Activated CD4-positive, alpha-beta T cell treated with anti-CD3 and anti-CD28 coated beads for 36 hours (primary cell): Measurements from ENCODE around the gene SPOP. TPM values are rescaled to one million over a fixed set of nuclear protein-coding genes. Genes with fewer than 3 reads are reported as not detected.

Experiments
- ATAC-seq: fragments of 200-7000 bp; cut with Tn5 transposase; one replicate; pipeline ENCODE4 v1.10.0; 2021; ENCODE audit warnings: mild to moderate bottlenecking, moderate library complexity
- CTCF ChIA-PET: fragments of 350-600 bp; sonication (Branson Sonifier 250); formaldehyde crosslinking; loops from one replicate; lab custom pipeline; 2021; ENCODE audit warnings: antibody characterized with exemption; lab: Charles Lee
- POLR2A ChIA-PET: fragments of 350-600 bp; sonication (Branson Sonifier 250); formaldehyde crosslinking; loops from one replicate; lab custom pipeline; 2021; ENCODE audit warnings: antibody characterized with exemption, inconsistent platforms; lab: Charles Lee
- DNase-seq: peaks from one replicate; pipeline ENCODE4 v3.0.0-alpha.2; 2020
- H3K27ac Mint-ChIP-seq: one replicate; pipeline ENCODE4 v1.8.0; 2021; ENCODE audit warnings: mixed read lengths
- H3K27me3 Mint-ChIP-seq: one replicate; pipeline ENCODE4 v1.8.0; 2021; ENCODE audit warnings: mixed read lengths
- H3K36me3 Mint-ChIP-seq: one replicate; pipeline ENCODE4 v1.8.0; 2021; ENCODE audit warnings: low read depth, mixed read lengths
- H3K4me1 Mint-ChIP-seq: one replicate; pipeline ENCODE4 v1.8.0; 2021; ENCODE audit warnings: mixed read lengths
- H3K4me3 Mint-ChIP-seq: one replicate; pipeline ENCODE4 v1.8.0; 2021; ENCODE audit warnings: mild to moderate bottlenecking, moderate library complexity, mixed read lengths
- H3K9me3 Mint-ChIP-seq: one replicate; pipeline ENCODE4 v1.8.0; 2021; ENCODE audit warnings: low read depth, mixed read lengths
- intact Hi-C, 2 experiments: fragments of 100-400 bp; cut with DNase I in 1 of 2; cut with micrococcal nuclease in 1 of 2; formaldehyde crosslinking; loops; one replicate each; pipeline versions ENCODE4 v1.14.2 to v1.15.1; 2022 to 2024; cut with DNase I, micrococcal nuclease
- total RNA-seq, 2 experiments: library from RNA; stranded (reverse); gene quantifications; one replicate each; pipeline ENCODE4 v1.2.3, GENCODE V29; 2021

The SPOP gene
- total RNA-seq, 2 experiments from 2014 or later = 57.0 to 64.6 TPM

GRCh38 chr17:49618028-49618611, 59.8 kb downstream of the SPOP start:
- peak; percentile 19 for DNase-seq
- Mint-ChIP-seq H3K27me3 (no peaks in the 10 kb centered on the region), H3K9me3 (no peaks in the 10 kb centered on the region), H3K27ac (peak overlapping the region; percentile 45), H3K36me3 (peaks cover 55% of the 10 kb centered on the region), H3K4me3 (no peak overlapping the region), H3K4me1 (peaks cover 36% of the 10 kb centered on the region)
- ATAC-seq = peak; percentile 87
- intact Hi-C loops = loop anchor here in 1 of 2 experiments (2.0 kb wide), 1 partner anchor 29 kb away; no protein-coding TSS in a partner anchor
- ChIA-PET POLR2A (interaction anchor here (0.7 to 1.3 kb wide), 2 partner anchors 29 to 146 kb away, joined by 3 to 6 read pairs; no protein-coding TSS in a partner anchor), CTCF (interaction anchor here (0.6 to 1.7 kb wide), 12 partner anchors 10 to 288 kb away, joined by 3 to 7 read pairs (median 4); partner anchors contain the start of gene NXPH3)

DNA sequence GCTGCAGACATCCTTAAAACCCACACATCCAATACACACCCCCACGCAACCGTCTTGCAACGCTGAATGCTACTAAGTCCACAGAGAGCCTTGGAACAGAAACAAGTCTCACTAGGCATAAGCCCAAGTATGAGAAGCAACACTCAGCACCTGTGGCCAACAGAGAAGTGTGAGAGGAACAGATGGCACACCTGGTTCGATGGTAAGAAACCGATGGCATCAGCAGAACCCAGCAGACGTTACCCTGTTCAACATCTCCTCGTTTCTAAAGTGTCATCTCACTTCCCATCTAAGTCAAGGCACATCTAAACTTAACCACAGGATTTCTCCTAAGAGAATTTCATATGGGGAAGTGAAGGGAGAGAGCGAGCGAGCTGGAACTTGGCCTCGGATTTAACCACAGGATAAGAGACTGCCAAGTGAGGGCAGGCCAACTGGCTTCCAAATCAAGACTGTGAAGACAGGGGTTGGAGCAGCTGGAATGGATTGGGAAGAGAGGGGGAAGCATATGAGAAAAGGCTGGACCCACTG, 61.2 kb downstream of the SPOP start:
- Mint-ChIP-seq H3K4me3 (no peak overlapping the region), H3K4me1 (peaks cover 32% of the 10 kb centered on the region), H3K27me3 (no peaks in the 10 kb centered on the region), H3K36me3 (peaks cover 42% of the 10 kb centered on the region), H3K9me3 (no peaks in the 10 kb centered on the region), H3K27ac (peak overlapping the region; percentile 13)
- DNase-seq (no peak), ATAC-seq (no peak)
- intact Hi-C loops = no loop called here
- ChIA-PET POLR2A (no interaction called here), CTCF (no interaction called here)

DNA sequence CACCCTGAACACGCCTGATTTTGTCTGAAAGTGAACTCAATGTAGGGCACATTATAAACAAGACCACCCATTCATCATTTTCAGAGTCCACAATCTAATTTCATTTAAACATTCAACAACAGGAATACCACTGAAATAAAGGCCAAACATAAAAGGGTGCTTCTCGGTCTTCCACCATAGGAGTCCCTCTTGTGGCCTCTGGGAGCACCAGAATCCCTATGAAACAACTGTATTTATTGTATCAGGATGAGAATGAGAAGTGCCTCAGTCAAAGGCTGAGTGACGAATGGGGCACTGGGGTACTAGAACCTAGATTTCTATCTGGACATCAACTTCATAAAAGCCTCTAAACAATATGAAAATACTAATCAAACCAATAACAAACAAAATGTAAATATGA, 61.8 kb downstream of the SPOP start:
- ATAC-seq (no peak), DNase-seq (no peak)
- Mint-ChIP-seq H3K4me1 (peaks cover 32% of the 10 kb centered on the region), H3K27ac (peak overlapping the region; percentile 17), H3K36me3 (peaks cover 44% of the 10 kb centered on the region), H3K4me3 (no peak overlapping the region), H3K27me3 (no peaks in the 10 kb centered on the region), H3K9me3 (no peaks in the 10 kb centered on the region)
- intact Hi-C loops = no loop called here
- POLR2A ChIA-PET = no interaction called here
- CTCF ChIA-PET = no interaction called here

GRCh38 chr17:49613182-49613800, 64.6 kb downstream of the SPOP start:
- intact Hi-C loops = no loop called here
- POLR2A ChIA-PET = interaction anchor here (0.5 kb wide), 1 partner anchor 30 kb away, joined by 4 read pairs; no protein-coding TSS in a partner anchor

DNA sequence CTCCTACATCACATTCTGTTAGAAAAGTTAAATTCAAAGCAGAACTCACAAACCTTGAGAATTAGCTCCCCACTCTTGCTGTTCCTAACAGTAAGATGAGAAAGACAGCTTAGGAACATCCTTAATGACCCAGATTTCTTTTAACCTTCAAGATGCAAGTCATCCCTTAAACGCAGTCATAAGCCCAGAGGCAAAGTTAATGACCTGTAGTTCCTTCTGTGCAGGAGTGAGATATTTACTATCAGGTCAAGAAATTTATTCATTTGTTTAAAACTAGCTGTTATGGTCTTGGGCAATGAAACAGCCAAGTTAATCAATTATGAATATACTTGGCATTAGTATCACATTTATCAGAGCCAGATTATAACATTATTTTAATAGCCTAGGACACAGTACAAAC, 65.2 kb downstream of the SPOP start:
- no peak overlapping the region for H3K4me3 Mint-ChIP-seq
- no peak overlapping the region for H3K27ac Mint-ChIP-seq
- POLR2A ChIA-PET = interaction anchor here (0.5 kb wide), 1 partner anchor 29 kb away, joined by 4 read pairs; no protein-coding TSS in a partner anchor
- ATAC-seq = no peak
- H3K36me3 Mint-ChIP-seq = peaks cover 40% of the 10 kb centered on the region
- CTCF ChIA-PET = interaction anchor here (0.6 to 1.6 kb wide), 3 partner anchors 10 to 296 kb away, joined by 3 to 5 read pairs (median 3); no protein-coding TSS in a partner anchor
- H3K4me1 Mint-ChIP-seq = peaks cover 15% of the 10 kb centered on the region
- no peak for DNase-seq
- intact Hi-C loops = no loop called here
- no peaks in the 10 kb centered on the region for H3K27me3 Mint-ChIP-seq
- H3K9me3 Mint-ChIP-seq = no peaks in the 10 kb centered on the region

More at GRCh38 chr17:49613182-49613800, 64.6 kb downstream of the SPOP start:
- Mint-ChIP-seq H3K4me1 (peaks cover 20% of the 10 kb centered on the region), H3K27ac (no peak overlapping the region), H3K27me3 (no peaks in the 10 kb centered on the region), H3K36me3 (peaks cover 42% of the 10 kb centered on the region), H3K9me3 (no peaks in the 10 kb centered on the region), H3K4me3 (no peak overlapping the region)
- ATAC-seq (no peak), DNase-seq (no peak)
- CTCF ChIA-PET = interaction anchor here (0.6 to 1.6 kb wide), 5 partner anchors 10 to 296 kb away, joined by 3 to 5 read pairs (median 3); no protein-coding TSS in a partner anchor

DNA sequence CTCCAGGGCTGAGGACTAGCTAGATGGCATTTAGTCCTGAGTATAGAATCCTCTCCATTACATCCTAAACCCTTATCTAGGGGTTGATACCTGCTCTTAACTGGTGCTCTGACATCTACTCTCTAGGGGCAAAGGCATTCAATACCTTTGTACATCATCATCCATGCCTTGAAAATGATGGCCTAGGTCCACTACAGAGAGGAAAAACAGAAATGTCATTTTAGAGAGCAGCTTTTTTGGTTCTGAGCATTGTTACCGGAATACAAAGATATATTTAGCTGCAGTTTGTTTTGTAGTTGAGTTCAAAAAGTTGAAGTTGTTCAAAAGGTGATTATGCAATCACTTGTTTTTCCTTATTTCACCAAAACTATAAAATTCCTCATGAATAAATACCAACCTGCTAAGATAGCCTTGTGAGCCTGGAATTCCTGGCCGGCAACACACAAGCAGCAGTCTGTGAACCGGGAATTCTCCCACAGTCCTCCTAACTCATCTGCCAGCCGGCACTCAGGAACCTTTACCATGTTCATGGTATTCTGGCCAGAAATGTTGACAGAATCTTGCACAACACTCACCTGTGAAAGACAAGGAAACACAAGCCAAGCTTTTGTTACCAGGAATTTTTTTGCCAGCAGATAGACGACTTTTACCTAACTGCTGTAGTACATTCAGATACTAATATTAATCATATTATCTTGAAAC, 66.9 kb downstream of the SPOP start:
- ATAC-seq = no peak
- peaks cover 5% of the 10 kb centered on the region for H3K4me1 Mint-ChIP-seq
- no peak overlapping the region for H3K27ac Mint-ChIP-seq
- POLR2A ChIA-PET = no interaction called here
- peaks cover 38% of the 10 kb centered on the region for H3K36me3 Mint-ChIP-seq
- intact Hi-C loops = no loop called here
- no peak for DNase-seq
- H3K4me3 Mint-ChIP-seq = no peak overlapping the region
- H3K27me3 Mint-ChIP-seq = no peaks in the 10 kb centered on the region
- CTCF ChIA-PET = interaction anchor here (1.6 kb wide), 1 partner anchor 14 kb away, joined by 3 read pairs; no protein-coding TSS in a partner anchor
- H3K9me3 Mint-ChIP-seq = no peaks in the 10 kb centered on the region

- intact Hi-C loops = no loop called here
- CTCF ChIA-PET = interaction anchor here (0.6 to 2.3 kb wide), 5 partner anchors 8 to 228 kb away, joined by 3 to 7 read pairs (median 4); no protein-coding TSS in a partner anchor
- Mint-ChIP-seq H3K4me1 (no peaks in the 10 kb centered on the region), H3K9me3 (no peaks in the 10 kb centered on the region), H3K4me3 (no peak overlapping the region), H3K36me3 (peaks cover 36% of the 10 kb centered on the region), H3K27me3 (no peaks in the 10 kb centered on the region), H3K27ac (no peak overlapping the region)
- POLR2A ChIA-PET = no interaction called here
- ATAC-seq (no peak), DNase-seq (no peak)
These were observed 73.5 kb downstream of the SPOP start for GRCh38 chr17:49604314-49604869.

- H3K27ac Mint-ChIP-seq = no peak overlapping the region
- no peaks in the 10 kb centered on the region for H3K9me3 Mint-ChIP-seq
- peaks cover 38% of the 10 kb centered on the region for H3K36me3 Mint-ChIP-seq
- no peaks in the 10 kb centered on the region for H3K4me1 Mint-ChIP-seq
- ChIA-PET POLR2A (interaction anchor here (0.5 kb wide), 1 partner anchor 443 kb away, joined by 3 read pairs; no protein-coding TSS in a partner anchor), CTCF (interaction anchor here (0.7 to 2.3 kb wide), 7 partner anchors 9 to 96 kb away, joined by 3 to 7 read pairs (median 4); no protein-coding TSS in a partner anchor)
- DNase-seq (no peak), ATAC-seq (no peak)
- H3K27me3 Mint-ChIP-seq = no peaks in the 10 kb centered on the region
- intact Hi-C loops = no loop called here
- no peak overlapping the region for H3K4me3 Mint-ChIP-seq
These were observed 74.2 kb downstream of the SPOP start for GRCh38 chr17:49603720-49604119.

GRCh38 chr17:49603238-49603637, 74.7 kb downstream of the SPOP start:
- Mint-ChIP-seq H3K36me3 (peaks cover 41% of the 10 kb centered on the region), H3K4me1 (no peaks in the 10 kb centered on the region), H3K27me3 (no peaks in the 10 kb centered on the region), H3K27ac (no peak overlapping the region), H3K9me3 (no peaks in the 10 kb centered on the region), H3K4me3 (no peak overlapping the region)
- CTCF ChIA-PET = interaction anchor here (0.7 to 2.3 kb wide), 10 partner anchors 9 to 394 kb away, joined by 3 to 7 read pairs (median 4); no protein-coding TSS in a partner anchor
- ATAC-seq (no peak), DNase-seq (no peak)
- intact Hi-C loops = no loop called here
- POLR2A ChIA-PET = interaction anchor here (0.5 kb wide), 1 partner anchor 443 kb away, joined by 3 read pairs; no protein-coding TSS in a partner anchor

DNA sequence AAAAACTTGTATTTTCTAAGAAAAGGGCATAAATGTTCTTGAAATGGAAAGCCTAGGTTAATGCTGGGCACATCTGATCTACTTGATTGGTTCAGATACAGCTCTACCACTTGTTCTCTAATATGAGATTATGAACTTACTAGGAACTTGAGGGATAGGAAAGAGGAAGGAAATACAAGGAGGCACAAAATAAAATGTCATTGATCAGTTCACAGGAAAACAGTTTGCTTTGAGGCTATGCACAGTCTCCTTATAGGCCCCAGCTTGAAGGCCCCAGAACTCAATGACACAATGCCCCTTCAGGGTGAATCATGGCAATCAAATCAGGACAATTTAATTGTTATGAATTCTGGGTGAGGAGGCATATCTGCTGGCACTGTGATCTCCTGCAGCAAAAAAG, 75.1 kb downstream of the SPOP start:
- Mint-ChIP-seq H3K36me3 (peaks cover 43% of the 10 kb centered on the region), H3K9me3 (no peaks in the 10 kb centered on the region), H3K4me3 (no peak overlapping the region), H3K27me3 (no peaks in the 10 kb centered on the region), H3K4me1 (no peaks in the 10 kb centered on the region), H3K27ac (no peak overlapping the region)
- CTCF ChIA-PET = interaction anchor here (0.6 to 2.3 kb wide), 13 partner anchors 9 to 492 kb away, joined by 3 to 7 read pairs (median 3); no protein-coding TSS in a partner anchor
- intact Hi-C loops = no loop called here
- ATAC-seq (no peak), DNase-seq (no peak)
- POLR2A ChIA-PET = no interaction called here
